NCI-H510A treated with DMSO at 0.1 percent for 48 hours (cell line): Measurements from ENCODE around the gene SDF2L1.
"Not testable (repeated sequence)": the region's sequence is repeated elsewhere in the genome, so short reads cannot be mapped to it uniquely, and the experiment has no call there.

Experiments used
- DNase-seq: peaks from one replicate; lab custom pipeline; 2025; lab: John Stamatoyannopoulos, UW

SDF2L1 gene

GRCh38 chr22:21686634-21687393 lies 44.7 kb downstream of the SDF2L1 start:
- no peak for DNase-seq

- no peak for DNase-seq
Measured at GRCh38 chr22:21687685-21688259, 45.7 kb downstream of the SDF2L1 start.

- no peak for DNase-seq
Measured at GRCh38 chr22:21688341-21688705, 46.2 kb downstream of the SDF2L1 start.

GRCh38 chr22:21688706-21689381 lies 46.7 kb downstream of the SDF2L1 start:
- no peak for DNase-seq

GRCh38 chr22:21690401-21690801 lies 48.3 kb downstream of the SDF2L1 start:
- no peak for DNase-seq

- no peak for DNase-seq
Measured at GRCh38 chr22:21691816-21692215, 49.7 kb downstream of the SDF2L1 start.

- not testable (repeated sequence) for DNase-seq
Measured at GRCh38 chr22:21692856-21693255, 50.8 kb downstream of the SDF2L1 start.

GRCh38 chr22:21693333-21693998 lies 51.4 kb downstream of the SDF2L1 start:
- DNase-seq: no peak
